ENCODE results near the gene KCNH1.

GRCh38 chr1:211017075-211017718, 116.8 kb downstream of the KCNH1 start:
- TF ChIP-seq, protein P1, sequence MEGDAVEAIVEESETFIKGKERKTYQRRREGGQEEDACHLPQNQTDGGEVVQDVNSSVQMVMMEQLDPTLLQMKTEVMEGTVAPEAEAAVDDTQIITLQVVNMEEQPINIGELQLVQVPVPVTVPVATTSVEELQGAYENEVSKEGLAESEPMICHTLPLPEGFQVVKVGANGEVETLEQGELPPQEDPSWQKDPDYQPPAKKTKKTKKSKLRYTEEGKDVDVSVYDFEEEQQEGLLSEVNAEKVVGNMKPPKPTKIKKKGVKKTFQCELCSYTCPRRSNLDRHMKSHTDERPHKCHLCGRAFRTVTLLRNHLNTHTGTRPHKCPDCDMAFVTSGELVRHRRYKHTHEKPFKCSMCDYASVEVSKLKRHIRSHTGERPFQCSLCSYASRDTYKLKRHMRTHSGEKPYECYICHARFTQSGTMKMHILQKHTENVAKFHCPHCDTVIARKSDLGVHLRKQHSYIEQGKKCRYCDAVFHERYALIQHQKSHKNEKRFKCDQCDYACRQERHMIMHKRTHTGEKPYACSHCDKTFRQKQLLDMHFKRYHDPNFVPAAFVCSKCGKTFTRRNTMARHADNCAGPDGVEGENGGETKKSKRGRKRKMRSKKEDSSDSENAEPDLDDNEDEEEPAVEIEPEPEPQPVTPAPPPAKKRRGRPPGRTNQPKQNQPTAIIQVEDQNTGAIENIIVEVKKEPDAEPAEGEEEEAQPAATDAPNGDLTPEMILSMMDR (IDR thresholded peaks at IDR 0.05; ENCODE audit: low read depth, low read length): no peak
- TF ChIP-seq, protein P2, sequence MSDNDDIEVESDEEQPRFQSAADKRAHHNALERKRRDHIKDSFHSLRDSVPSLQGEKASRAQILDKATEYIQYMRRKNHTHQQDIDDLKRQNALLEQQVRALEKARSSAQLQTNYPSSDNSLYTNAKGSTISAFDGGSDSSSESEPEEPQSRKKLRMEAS (IDR thresholded peaks at IDR 0.05; ENCODE audit: low read depth, low read length): no peak
